HG03460 (cell line): Measurements from ENCODE around the gene KLHL6.
"Not testable (repeated sequence)": the region's sequence is repeated elsewhere in the genome, so short reads cannot be mapped to it uniquely, and the experiment has no call there.

Experiments used
- ATAC-seq: cut with Tn5 transposase; IDR thresholded peaks from one replicate; pipeline ENCODE4 v1.9.1; 2021; ENCODE audit not compliant: unreplicated experiment

Gene KLHL6

DNA sequence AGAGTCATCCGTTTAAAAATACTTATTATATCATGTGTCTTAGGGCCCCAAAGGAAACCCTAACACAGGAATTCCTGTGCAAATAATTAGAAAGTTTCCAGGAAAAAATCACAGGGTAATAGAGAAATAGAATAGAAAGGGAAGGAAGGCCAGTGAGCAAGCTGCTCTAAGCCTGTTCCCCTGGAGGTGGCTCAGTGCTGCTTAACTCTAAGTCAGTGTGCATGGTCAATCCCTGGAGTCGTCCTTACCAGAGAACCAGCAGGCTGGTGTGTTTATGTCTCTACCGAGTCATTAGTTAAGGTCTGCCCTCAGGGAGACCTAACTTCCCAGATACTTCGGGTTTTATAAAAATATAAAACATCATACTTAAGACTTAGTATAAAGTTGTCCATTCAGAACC lies 106.1 kb downstream of the KLHL6 start:
- no peak for ATAC-seq

- ATAC-seq = no peak
Observed at GRCh38 chr3:183448369-183449128, 107.0 kb downstream of the KLHL6 start.

DNA sequence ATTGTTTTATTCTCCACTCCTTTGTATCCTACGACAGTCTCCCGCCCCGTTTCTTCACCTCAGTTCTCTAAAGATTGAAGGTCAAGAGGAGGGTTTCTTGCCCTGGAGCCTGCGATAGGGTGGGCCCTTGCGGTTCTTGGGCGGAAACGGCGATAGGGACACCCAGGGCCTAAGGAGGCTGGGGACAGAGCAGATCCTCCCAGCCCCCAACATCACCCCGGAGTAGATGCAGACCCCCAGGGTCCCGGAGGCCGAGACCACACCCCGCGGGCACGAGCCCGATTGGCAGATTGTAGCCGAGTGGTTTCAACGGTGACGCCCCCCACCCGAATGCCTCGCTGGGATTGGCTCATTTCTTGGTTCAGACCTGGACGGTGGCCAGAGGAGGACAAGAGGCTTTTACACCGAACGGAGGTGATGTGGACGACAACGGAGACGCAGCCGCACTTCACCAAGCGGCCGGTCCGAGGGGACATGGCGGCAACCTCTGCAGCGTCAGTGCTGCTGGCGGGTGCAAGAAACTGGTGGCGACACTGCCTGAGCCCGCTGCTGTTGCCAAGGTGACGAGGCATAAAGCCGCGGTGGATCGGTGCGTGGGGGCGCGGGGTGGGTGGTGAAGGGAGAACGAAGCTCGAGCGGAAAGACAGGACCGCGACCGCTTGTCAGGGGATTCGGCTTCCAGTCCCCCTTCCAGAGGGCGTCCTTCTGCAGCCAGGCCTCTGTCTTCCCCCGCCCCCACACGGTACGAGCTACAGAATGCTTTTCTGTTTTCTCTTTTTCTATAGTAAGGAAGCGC lies 108.1 kb downstream of the KLHL6 start:
- peak; percentile 65 for ATAC-seq

DNA sequence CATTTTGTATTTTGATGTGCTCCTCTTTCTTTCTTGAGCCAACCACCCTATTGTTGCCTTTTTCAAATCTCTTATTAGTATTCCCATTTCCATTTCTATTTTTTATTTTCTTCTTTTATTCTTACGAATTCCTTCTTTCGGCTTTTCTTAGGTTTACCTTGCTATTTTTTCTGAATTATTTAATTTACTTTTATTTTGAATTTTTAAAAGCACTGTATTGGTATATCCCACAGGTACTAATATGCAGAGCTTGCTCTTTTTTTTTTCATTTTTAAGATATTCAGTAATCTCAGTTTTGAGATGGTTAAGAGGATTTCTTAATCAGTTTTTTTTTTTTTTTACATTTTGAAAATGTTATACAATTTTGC lies 108.7 kb downstream of the KLHL6 start:
- no peak for ATAC-seq

DNA sequence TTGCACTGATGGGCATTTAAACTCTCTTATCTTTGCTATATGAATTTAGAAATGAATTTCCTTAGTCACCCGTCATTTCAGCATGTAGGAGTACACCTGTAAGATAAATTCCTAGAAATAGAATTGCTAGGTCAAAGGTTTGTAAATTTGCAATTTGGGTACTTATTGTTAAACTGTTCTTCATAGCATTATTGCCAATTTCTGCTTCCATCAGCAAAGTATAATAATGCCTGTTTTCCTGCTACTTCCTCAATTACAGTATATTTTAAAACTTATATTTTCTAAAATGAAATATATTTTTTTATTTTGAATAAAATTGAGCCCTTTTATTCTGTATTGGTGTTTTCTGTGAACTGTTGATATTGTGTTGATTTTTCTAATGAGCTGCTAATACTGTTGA lies 110.8 kb downstream of the KLHL6 start:
- no peak for ATAC-seq

DNA sequence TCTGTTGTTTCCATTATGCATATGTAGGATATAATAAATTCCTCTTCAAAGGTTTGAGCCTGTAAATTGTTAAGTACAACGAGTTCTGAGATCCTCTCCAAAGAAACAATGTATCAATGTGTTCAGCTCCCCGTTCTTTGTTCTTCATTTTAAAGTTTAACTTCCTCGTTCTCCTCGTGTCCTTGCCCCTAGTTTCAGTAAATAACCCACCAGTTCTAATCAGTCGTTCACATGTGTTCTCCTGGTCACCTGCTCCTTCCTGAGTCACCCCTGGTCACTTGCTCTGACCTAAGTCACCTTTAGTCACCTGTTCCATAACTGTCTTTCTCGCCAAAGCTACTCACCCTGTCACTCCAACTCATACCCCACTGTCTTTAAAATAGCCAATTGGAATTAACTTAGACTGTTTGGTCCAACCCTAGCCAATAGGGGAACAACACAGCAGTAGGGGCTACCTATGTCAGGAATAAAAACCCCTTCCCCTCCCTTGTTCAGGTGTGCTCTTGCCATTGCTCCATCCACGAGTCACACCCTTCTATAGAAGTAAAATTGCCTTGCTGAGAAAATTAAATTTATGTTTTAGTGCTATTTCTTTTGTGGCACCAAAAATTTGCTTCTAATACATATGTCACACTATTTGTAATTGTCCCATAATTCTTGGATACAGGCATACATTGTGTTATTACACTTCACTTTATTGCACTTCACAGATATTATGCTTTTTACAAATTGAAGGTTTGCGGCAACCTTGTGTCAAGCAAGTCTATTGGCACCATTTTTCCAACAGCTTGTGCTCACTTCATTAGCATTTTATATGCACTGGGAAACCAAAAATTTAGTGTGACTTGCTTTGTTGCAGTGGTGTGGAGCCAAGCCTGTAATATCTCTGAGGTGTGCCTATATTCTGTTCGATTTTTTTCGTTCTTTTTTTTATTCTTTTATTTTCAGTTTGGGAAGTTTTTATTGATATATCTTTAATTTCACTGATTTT lies 111.8 kb downstream of the KLHL6 start:
- no peak for ATAC-seq

DNA sequence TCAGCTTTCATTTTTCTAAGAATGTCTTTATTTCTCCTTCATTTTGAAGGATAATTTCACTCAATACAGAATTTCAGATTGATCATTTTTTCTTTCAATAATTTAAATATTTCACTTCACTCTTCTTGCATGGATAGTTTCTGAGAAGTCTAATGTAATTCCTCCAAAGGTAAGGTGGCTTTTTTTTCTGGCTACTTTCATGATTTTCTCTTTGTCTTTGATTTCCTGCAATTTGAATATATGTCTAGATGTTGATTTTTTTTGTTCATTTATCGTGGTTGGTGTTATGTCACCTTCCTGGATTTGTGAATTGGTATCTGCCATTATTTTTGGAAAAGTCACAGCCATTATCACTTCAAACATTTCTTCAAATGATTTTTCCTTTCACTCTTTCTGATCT lies 112.5 kb downstream of the KLHL6 start:
- ATAC-seq = no peak

DNA sequence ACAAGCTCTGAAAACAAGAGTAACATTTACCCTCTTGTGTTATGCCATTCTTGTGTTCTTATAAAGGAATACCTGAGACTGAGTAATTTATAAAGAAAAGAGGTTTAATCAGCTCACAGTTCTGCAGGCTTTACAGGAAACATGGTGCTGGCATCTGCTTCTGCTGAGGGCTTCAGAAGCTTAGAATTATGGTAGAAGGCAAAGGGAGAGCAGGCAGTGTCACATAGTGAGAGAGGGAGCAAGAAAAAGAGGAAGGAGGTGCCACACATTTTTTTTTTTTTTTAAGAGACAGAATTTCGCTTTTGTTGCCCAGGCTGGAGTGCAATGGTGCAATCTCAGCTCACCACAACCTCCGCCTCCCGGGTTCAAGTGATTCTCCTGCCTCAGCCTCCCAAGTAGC lies 115.0 kb downstream of the KLHL6 start:
- not testable (repeated sequence) for ATAC-seq

GRCh38 chr3:183439515-183439914 lies 116.0 kb downstream of the KLHL6 start:
- no peak for ATAC-seq

- ATAC-seq = no peak
Observed at GRCh38 chr3:183438735-183439134, 116.8 kb downstream of the KLHL6 start.

DNA sequence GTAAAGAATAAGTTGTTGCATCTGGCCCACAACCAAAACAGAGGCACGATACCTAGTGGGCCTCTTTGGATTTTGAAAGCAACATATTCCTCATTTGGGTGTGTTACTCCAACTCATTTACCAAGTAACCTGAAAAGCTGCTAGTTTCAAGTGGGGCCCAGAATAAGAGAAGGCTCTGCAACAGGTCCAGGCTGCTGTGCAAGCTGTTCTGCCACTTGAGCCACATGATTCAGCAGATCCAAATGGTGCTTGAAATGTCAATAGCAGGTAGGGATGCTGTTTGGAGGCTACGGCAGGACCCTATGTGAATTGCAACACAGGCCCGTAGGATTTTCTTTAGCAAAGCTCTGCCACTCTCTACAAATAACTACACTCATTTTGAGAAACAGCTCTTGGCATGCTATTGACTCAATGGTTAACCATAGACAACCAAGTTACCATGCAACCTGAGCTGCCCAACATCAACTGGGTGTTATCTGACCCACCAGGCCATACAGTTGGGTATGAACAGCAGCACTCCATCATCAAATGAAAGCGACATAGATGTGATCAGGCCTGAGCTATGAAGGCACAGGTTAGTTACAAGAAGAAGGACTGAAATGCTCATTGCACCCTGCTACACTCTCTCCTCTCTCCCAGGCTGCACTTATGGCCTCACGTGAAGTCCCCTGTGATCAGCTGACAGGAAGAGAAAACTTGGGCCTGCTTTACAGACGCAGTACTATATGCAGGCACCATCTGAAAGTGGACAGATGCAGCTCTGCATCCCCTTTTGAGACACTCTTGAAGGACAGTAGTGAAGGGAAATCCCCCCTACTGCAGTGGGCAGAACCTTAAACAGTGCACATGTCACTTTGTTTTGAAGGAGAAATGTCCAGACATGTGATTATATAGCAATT lies 117.6 kb downstream of the KLHL6 start:
- ATAC-seq = no peak
